Lower leg skin (tissue), 4 donors: ENCODE results near the gene KAT6B. TPM values are rescaled to one million over a fixed set of nuclear protein-coding genes. Genes with fewer than 3 reads are reported as not detected.

Experiments
- DNase-seq, 2 donors: peaks; one replicate each; pipeline ENCODE4 v3.0.0-alpha.2; 2019; ENCODE audit warnings: low spot score in 2 of 2
- H3K4me3 ChIP-seq: fragments of 200-600 bp; sonication (generic); 2 replicates; pipeline ENCODE4 v1.5.1; 2017; ENCODE audit warnings: mild to moderate bottlenecking, low read depth; ENCODE audit not compliant: poor library complexity, severe bottlenecking
- CTCF ChIP-seq, 3 donors: fragments of 450-650 bp; IDR thresholded peaks; one replicate each; pipeline ENCODE4 v1.5.1; 2016; ENCODE audit warnings: antibody characterized with exemption in 3 of 3, mild to moderate bottlenecking in 3 of 3, moderate library complexity in 2 of 3
- POLR2A ChIP-seq, 2 donors: fragments of 450-650 bp; IDR thresholded peaks; one replicate each; pipeline ENCODE4 v1.6.1; 2016 to 2017; ENCODE audit warnings: antibody characterized with exemption in 2 of 2, mild to moderate bottlenecking in 1 of 2, moderate library complexity in 1 of 2
- WGBS, 2 donors: methylation state at CpG; one replicate each; pipeline ENCODE4 v1.1.5; 2018; 5-methylcytosine and 5-hydroxymethylcytosine counted together
- intact Hi-C: fragments of 100-400 bp; cut with DNase I; formaldehyde crosslinking; loops from one replicate; pipeline ENCODE4 v1.15.0; 2023; ENCODE audit warnings: low total_unique reads
- total RNA-seq, 4 donors: library from RNA; depleted of rRNA; stranded (reverse); fragments of >200 nt; gene quantifications; one replicate each; pipeline ENCODE4 v1.1.0, GENCODE V29; 2016

The KAT6B gene
- total RNA-seq, 4 donors from 2014 or later, result 17.2 to 40.1 (median 34.5) TPM

DNA sequence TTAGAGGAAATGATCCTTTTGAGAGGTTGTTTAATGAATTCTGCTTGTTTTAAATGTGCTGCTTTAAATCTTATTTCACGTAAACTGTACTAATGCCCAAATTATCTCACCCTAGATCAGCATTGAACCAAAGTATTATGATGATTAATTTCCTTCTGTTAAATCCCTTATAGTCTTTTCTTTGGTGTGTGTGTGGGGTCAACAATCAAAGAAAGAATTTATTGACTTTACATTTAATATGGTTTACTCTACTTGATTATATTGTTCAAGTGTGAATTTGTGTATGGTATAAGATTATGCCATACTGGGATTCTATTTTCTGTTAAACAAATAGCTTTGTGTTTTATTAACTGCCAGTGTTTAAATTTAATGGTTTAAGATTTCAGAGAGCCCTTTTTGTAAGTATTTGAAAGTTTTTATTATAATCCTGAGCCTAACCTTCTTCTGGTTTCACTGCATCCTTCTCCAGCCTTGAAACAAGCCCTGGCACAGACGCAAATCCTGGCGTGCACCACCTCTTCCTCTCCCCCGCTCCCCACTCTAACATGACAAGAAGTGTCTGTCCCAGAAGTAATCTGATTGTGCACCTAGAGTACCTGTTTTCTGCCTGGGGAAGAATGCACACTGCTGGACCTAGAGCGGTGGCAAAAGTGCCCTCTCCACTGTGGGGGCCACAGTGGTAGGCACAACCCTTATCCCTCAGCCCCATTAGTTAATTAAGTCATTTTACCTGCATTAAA, 70.6 kb downstream of the KAT6B start:
- WGBS, 2 donors, result 63 to 80% methylated on average over 5 of the region's 5 CpGs
- no peak overlapping the region for H3K4me3 ChIP-seq
- intact Hi-C loops, result no loop called here
- no peak for DNase-seq
- TF ChIP-seq POLR2A (IDR thresholded peaks at IDR 0.05) (no peak), CTCF (IDR thresholded peaks at IDR 0.05) (no peak)

DNA sequence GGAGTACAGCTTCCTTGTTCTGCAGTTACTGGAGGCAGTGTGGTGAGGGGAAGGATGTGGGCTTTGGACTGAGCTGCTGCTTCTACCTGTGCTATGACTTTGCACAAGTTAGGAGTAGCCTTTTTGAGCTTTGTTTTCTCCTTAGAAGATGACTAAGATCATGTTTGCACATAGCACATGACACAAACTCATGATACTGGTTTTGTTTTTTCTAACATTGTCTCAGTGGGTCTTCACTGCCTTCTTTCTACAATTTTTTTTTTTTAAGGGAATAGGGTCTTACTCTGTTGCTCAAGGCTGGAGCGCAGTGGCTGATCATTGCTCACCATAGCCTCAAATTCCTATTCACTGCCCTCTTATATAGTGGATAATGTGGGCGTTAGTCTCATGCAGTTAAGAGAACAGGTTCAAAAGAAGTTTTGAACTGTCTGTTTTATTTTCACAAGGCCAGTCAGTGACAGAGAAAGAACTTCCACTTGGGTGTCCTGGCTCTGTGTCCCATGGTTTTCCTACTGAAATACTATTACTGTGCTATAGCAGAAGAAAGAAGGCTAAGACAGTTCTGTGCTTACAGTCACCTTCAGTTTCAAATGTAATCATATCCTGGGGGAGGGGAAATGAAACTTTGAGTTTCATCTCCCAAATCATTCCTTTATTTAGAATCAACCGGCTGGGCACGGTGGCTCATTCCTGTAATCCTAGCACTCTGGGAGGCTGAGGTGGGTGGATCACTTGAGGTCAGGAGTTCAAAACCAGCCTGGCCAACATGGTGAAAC, 72.0 kb downstream of the KAT6B start:
- intact Hi-C loops, result no loop called here
- 85 to 92% methylated on average over 4 of the region's 4 CpGs for WGBS, 2 donors
- no peak for DNase-seq
- no peak overlapping the region for H3K4me3 ChIP-seq
- TF ChIP-seq CTCF (IDR thresholded peaks at IDR 0.05), result no peak
- TF ChIP-seq POLR2A (IDR thresholded peaks at IDR 0.05), result no peak

GRCh38 chr10:74900297-74900696, 73.9 kb downstream of the KAT6B start:
- no peak for DNase-seq
- no peak overlapping the region for H3K4me3 ChIP-seq
- WGBS, 2 donors, result 95 to 97% methylated on average over 5 of the region's 5 CpGs
- intact Hi-C loops, result no loop called here
- TF ChIP-seq CTCF (IDR thresholded peaks at IDR 0.05) (no peak), POLR2A (IDR thresholded peaks at IDR 0.05) (no peak)

- 65 to 72% methylated on average over 2 of the region's 2 CpGs for WGBS, 2 donors
- no peak for TF ChIP-seq CTCF (IDR thresholded peaks at IDR 0.05)
- TF ChIP-seq POLR2A (IDR thresholded peaks at IDR 0.05), result no peak
- no peak overlapping the region for H3K4me3 ChIP-seq
- no peak for DNase-seq
- intact Hi-C loops, result no loop called here
Measured at GRCh38 chr10:74901301-74901700, 74.9 kb downstream of the KAT6B start.

DNA sequence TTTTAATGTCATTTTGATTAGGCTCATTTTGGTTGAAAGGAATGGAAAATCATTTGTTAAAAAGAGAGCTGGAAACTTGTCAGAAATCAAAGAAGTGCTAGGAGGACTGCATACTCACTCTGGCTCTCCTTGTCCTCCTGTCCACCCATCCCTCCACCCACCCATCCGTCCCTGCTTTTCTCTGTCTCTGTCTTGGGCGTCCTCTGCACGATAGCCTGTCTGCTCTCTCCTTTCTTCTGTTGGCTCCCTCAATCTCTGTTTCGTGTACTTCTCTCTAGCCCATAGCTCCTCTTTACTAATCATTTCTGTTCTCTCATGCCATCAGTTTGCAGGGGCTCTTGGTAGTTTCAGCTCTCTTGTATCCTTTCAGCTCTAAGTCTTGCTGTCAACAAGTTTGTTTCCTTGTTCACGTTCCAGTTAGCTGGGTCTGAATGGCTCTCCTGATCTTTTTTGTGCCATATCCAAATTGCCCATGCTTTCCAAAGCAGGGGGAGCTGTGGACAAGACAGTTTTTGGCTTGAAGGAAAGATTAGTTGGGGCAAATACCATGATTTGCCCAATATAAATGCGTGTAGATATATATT, 75.6 kb downstream of the KAT6B start:
- no peak for DNase-seq
- intact Hi-C loops, result no loop called here
- H3K4me3 ChIP-seq, result no peak overlapping the region
- TF ChIP-seq CTCF (IDR thresholded peaks at IDR 0.05), result no peak
- no peak for TF ChIP-seq POLR2A (IDR thresholded peaks at IDR 0.05)
- 62 to 71% methylated on average over 6 of the region's 6 CpGs for WGBS, 2 donors
